GM12874 (cell line): ENCODE measurements around the gene BZW1.

Experiments
- TF ChIP-seq, protein P1 (sequence below): IDR thresholded peaks from 2 replicates; pipeline ENCODE4 v1.5.1; 2011; ENCODE audit warnings: low read depth, mild to moderate bottlenecking, control low read depth, low read length, moderate library complexity; ENCODE audit not compliant: insufficient read depth

BZW1 gene

DNA sequence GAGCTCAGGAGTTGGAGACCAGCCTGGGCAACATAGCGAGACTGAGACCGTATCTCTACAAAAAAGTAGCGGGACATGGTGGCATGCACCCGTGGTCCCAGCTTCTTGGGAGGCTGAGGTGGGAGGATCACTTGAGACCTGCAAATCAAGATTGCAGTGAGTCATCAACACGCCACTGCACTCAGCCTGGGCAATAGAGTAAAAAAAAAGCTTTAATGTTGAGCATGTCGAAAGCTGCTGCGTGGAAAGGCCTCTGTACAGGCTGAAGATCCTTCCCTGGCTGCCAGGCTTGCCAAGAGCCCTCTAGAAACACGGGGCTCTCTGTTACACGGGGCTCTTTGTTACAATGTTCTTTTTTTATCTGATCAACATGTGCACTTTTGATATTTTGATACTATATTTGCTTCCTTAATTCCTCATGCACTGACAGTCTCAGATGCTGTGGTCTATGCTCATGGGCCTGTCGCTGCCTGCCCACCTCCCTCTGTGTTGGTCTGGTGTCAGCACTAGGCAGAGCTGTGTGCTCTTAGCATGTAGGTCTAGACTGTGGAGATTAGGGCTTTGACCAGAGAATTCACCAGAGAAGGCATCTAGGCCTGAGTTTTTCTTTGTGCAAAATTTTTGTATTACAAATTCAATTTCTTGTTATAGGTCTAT, 34.1 kb downstream of the BZW1 start:
- TF ChIP-seq, protein P1, sequence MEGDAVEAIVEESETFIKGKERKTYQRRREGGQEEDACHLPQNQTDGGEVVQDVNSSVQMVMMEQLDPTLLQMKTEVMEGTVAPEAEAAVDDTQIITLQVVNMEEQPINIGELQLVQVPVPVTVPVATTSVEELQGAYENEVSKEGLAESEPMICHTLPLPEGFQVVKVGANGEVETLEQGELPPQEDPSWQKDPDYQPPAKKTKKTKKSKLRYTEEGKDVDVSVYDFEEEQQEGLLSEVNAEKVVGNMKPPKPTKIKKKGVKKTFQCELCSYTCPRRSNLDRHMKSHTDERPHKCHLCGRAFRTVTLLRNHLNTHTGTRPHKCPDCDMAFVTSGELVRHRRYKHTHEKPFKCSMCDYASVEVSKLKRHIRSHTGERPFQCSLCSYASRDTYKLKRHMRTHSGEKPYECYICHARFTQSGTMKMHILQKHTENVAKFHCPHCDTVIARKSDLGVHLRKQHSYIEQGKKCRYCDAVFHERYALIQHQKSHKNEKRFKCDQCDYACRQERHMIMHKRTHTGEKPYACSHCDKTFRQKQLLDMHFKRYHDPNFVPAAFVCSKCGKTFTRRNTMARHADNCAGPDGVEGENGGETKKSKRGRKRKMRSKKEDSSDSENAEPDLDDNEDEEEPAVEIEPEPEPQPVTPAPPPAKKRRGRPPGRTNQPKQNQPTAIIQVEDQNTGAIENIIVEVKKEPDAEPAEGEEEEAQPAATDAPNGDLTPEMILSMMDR: no peak

DNA sequence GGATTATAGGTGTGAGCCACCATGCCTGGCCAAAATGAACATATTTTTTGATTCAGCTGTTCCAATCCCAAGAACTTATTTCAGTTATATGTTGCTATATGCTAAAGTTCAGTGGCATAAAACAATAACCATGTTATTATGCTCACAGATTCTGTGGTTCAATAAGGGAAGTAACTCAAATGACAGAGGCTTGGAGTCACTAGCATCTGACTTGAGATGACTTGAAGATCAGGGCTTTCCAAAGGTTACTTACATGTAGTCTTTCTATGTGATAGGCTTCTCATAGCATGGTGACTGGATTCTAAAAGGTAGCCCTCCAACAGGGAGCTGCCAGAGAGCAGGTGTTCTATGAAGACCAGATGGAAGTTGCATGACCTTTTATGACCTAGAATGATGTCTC, 35.6 kb downstream of the BZW1 start:
- TF ChIP-seq, protein P1: no peak

DNA sequence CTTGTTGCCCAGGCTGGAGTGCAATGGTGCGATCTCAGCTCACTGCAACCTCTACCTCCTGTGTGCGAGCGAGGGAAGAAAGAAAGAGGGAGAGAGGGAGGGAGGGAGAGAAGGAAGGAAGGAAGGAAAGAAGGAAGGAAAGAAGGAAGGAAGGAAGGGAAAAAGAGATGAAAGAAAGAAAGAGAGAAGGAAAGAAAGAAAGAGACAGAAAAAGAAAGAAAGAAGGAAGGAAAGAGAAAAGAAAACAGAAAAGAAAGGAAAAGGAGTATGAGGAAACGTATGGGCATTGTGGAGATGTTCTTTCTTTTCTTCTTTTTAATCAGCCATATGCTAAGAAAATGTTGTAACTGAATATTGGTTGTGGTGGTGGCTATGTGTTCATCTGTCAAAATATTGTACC, 36.2 kb downstream of the BZW1 start:
- TF ChIP-seq, protein P1: no peak

DNA sequence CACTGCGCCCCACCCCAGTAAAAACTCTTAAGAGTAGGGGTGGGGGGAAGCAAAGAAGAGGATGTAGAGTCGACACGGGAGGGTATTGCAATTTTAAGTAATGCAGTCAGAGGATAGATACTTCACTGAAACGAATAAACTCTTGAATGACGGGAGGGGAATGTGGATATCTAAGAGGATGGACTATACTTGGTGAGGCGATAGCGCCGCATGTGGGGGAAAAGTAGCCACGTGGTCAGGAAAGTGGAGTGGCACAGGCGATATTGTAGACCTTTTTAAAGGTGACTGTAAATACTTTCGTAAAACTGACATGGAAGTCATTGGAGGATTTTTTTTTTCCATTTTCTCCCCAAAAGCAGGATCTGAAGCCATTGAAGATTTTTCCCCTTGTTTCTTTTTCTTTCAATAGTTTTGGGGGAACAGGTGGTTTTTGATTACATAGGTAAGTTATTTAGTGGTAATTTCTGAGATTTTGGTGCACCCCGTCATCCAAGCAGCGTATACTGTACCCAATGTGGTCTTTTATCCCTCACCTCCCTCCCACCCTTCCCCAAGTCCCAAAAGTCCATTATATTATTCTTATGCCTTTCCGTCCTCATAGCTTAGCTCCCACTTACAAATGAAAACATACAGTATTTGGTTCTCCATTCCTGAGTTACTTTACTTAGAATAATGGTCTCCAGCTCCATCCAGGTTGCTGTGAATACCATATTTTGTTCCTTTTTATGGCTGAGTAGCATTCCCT, 39.0 kb downstream of the BZW1 start:
- TF ChIP-seq, protein P1: no peak

DNA sequence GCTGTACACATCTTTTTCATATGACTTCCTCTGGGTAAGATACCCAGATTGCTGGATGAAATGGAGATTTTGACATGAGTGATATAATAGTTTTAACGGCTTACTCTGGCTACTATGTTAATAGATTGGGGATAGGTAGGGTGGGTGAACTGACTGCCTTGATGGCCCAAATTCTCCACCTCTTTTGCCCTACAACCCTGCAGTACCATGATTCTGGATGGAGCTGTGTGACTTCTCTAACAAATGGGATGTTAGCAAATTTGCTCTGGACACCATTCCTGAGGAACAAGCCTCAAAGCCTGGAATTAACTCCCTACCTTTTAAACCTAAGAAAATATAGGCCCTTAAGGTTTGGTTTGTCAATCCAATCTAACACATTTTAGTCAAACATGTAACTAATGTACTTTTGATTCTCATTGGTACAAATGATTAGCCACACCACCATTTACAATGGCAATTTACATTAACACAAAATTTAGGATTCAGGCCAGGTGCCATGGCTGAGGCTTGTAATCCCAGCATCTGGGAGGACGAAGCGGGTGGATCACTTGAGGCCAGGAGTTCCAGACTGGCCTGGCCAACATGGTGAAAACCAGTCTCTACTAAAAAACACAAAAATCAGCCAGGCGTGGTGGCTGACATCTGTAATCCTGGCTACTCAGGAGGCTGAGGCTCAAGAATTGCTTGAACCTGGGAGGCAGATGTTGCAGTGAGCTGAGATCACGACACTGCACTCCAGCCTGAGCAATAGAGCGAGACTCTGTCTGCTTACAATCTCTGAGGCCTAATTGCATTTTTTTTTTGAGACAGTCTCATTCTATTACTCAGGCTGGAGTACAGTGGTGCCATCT, 39.9 kb downstream of the BZW1 start:
- TF ChIP-seq, protein P1: no peak

DNA sequence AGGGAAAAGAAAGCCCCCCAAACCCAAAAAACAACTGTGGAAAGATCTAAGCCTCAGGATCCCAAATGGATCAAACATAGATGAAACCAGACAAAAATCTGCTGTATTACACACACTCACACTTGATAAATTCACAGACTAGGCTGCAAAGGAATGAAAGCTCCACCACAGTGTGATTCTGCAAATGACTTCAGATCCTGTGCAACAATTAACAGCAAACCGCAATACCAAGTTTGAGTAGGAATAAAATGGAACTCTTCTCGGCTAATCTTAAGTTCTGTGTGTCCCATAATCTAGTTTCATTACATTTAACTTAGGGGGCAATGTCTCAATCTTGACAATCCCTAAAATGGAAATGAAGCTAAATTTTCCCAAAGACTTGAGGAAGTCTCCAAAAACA, 40.9 kb downstream of the BZW1 start:
- TF ChIP-seq, protein P1: no peak

DNA sequence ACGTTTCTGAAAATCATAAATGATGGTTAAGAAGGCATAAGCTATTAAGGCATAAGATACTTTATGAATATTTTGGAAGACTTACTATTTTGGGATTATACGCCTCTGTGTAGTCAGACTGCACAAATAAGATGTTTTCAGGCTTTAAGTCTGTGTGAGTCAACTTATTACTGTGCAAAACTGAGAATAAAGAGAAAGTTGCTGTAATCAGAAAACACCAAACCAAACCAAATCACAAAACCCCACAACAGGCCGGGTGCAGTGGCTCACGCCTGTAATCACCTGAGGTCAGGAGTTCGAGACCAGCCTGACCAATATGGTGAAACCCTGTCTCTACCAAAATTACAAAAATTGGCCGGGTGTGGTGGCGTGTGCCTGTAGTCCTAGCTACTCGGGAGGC, 45.1 kb downstream of the BZW1 start:
- TF ChIP-seq, protein P1: no peak
